H1 (cell line): ENCODE data around the gene SLC26A11. TPM values are rescaled to one million over a fixed set of nuclear protein-coding genes. Genes with fewer than 3 reads are reported as not detected.

Experiments
- CTCF ChIA-PET: fragments of 300-600 bp; sonication (Branson Sonifier 250); formaldehyde crosslinking; loops from one replicate; lab custom pipeline; 2021; ENCODE audit not compliant: partially characterized antibody; lab: Charles Lee
- POLR2A ChIA-PET: fragments of 300-600 bp; sonication (Branson Sonifier 250); formaldehyde crosslinking; loops from one replicate; lab custom pipeline; 2021; ENCODE audit warnings: inconsistent platforms; ENCODE audit not compliant: partially characterized antibody; lab: Charles Lee
- DNase-seq, 2 experiments: peaks; one replicate each; pipeline versions ENCODE4 v3.0.0 to v3.0.0-alpha.2; 2010 to 2022; ENCODE audit warnings: low spot score in 2 of 2, low read depth in 1 of 2, mixed read lengths in 1 of 2
- FAIRE-seq: peaks from 2 replicates; lab custom pipeline; 2011; peaks lifted over from hg19 to GRCh38; lab: Jason Lieb, UNC
- H2AFZ ChIP-seq: 2 replicates; pipeline ENCODE4 v1.8.1; 2012; ENCODE audit warnings: low read length, inconsistent platforms
- H2AK5ac ChIP-seq: 2 replicates; pipeline ENCODE4 v1.6.1; 2013; ENCODE audit warnings: low read depth, low read length
- H2BK120ac ChIP-seq: replicated peaks from 2 replicates; pipeline ENCODE3; 2013; ENCODE audit warnings: low read depth, low read length, inconsistent platforms
- H2BK12ac ChIP-seq: 2 replicates; pipeline ENCODE4 v1.6.1; 2013; ENCODE audit warnings: low read depth, low read length
- H2BK15ac ChIP-seq: 2 replicates; pipeline ENCODE4 v1.6.1; 2013; ENCODE audit warnings: low read length
- H2BK20ac ChIP-seq: 2 replicates; pipeline ENCODE4 v1.6.1; 2013; ENCODE audit warnings: low read length
- H2BK5ac ChIP-seq: 2 replicates; pipeline ENCODE4 v1.6.1; 2013; ENCODE audit warnings: low read depth, low read length
- H3K14ac ChIP-seq: 2 replicates; pipeline ENCODE4 v1.6.1; 2013; ENCODE audit warnings: inconsistent platforms; ENCODE audit not compliant: insufficient read length
- H3K18ac ChIP-seq: 2 replicates; pipeline ENCODE4 v1.6.1; 2013; ENCODE audit warnings: low read length; ENCODE audit errors: extremely low read depth
- H3K23ac ChIP-seq: 2 replicates; pipeline ENCODE4 v1.6.1; 2013; ENCODE audit warnings: inconsistent platforms; ENCODE audit not compliant: insufficient read length
- H3K23me2 ChIP-seq: 2 replicates; pipeline ENCODE4 v1.6.1; 2013; ENCODE audit warnings: low read depth, low read length
- H3K27ac ChIP-seq: 2 replicates; pipeline ENCODE4 v1.6.1; 2011; ENCODE audit warnings: low read depth, low read length, inconsistent platforms
- H3K27me3 ChIP-seq, 4 experiments: replicated peaks in 1 of 4; 1 replicate in 1 of 4; 2 replicates in 3 of 4; pipeline versions ENCODE4 v1.6.1 to v1.8.1; 2011 to 2013; ENCODE audit warnings: low read length in 3 of 4, mild to moderate bottlenecking in 3 of 4, inconsistent platforms in 2 of 4, mixed read lengths in 2 of 4, moderate library complexity in 1 of 4; ENCODE audit not compliant: control insufficient read depth in 3 of 4, insufficient read depth in 3 of 4; ENCODE audit errors: extremely low read depth in 1 of 4
- H3K36me3 ChIP-seq, 4 experiments: 2 replicates each; pipeline versions ENCODE4 v1.6.1 to v1.8.1; 2011 to 2013; ENCODE audit warnings: mild to moderate bottlenecking in 4 of 4, low read length in 3 of 4, moderate library complexity in 2 of 4, control low read depth in 1 of 4, inconsistent platforms in 1 of 4; ENCODE audit not compliant: insufficient read depth in 4 of 4, control insufficient read depth in 2 of 4
- H3K4ac ChIP-seq: replicated peaks from 2 replicates; pipeline ENCODE3; 2013; ENCODE audit warnings: low read length, low read depth, mixed read lengths, inconsistent platforms; ENCODE audit not compliant: insufficient read length
- H3K4me1 ChIP-seq, 4 experiments: replicated peaks in 1 of 4; 1 replicate in 1 of 4; 2 replicates in 3 of 4; pipeline versions ENCODE4 v1.6.1 to v1.8.1; 2011 to 2013; ENCODE audit warnings: low read length in 3 of 4, inconsistent platforms in 2 of 4, mixed read lengths in 1 of 4; ENCODE audit not compliant: insufficient read depth in 4 of 4, control insufficient read depth in 3 of 4
- H3K4me2 ChIP-seq, 2 experiments: 2 replicates each; pipeline versions ENCODE4 v1.6.1 to v1.8.1; 2011 to 2013; ENCODE audit warnings: low read depth in 2 of 2, low read length in 2 of 2, control low read depth in 1 of 2, inconsistent platforms in 1 of 2, mild to moderate bottlenecking in 1 of 2; ENCODE audit not compliant: insufficient read depth in 1 of 2
- H3K4me3 ChIP-seq, 4 experiments: fragments of 200-600, 300-600 bp in 1 of 4; sonication (generic), shearing (Covaris generic), sonication (Bioruptor Twin) in 1 of 4; 2 replicates each; pipeline versions ENCODE4 v1.5.1 to v1.8.1; 2011 to 2016; ENCODE audit warnings: low read length in 4 of 4, low read depth in 3 of 4, control low read depth in 2 of 4, inconsistent platforms in 2 of 4, mild to moderate bottlenecking in 2 of 4, mixed read lengths in 1 of 4, moderate library complexity in 1 of 4; ENCODE audit not compliant: insufficient read depth in 2 of 4; ENCODE audit errors: extremely low read depth in 1 of 4
- H3K56ac ChIP-seq: replicated peaks from 2 replicates; pipeline ENCODE3; 2013; ENCODE audit warnings: low read depth, mild to moderate bottlenecking, mixed read lengths, low read length, inconsistent platforms; ENCODE audit not compliant: insufficient read length
- H3K79me1 ChIP-seq: 2 replicates; pipeline ENCODE4 v1.6.1; 2013; ENCODE audit warnings: low read depth, low read length, control low read depth
- H3K79me2 ChIP-seq, 2 experiments: 2 replicates each; pipeline versions ENCODE4 v1.6.1 to v1.8.1; 2012 to 2013; ENCODE audit warnings: low read length in 2 of 2, mild to moderate bottlenecking in 2 of 2, inconsistent platforms in 1 of 2; ENCODE audit not compliant: insufficient read depth in 2 of 2, control insufficient read depth in 1 of 2
- H3K9ac ChIP-seq, 4 experiments: replicated peaks in 1 of 4; 1 replicate in 1 of 4; 2 replicates in 3 of 4; pipeline versions ENCODE4 v1.6.1 to v1.8.1; 2011 to 2013; ENCODE audit warnings: low read depth in 3 of 4, low read length in 3 of 4, control low read depth in 2 of 4, mild to moderate bottlenecking in 2 of 4, moderate library complexity in 2 of 4, inconsistent platforms in 1 of 4; ENCODE audit errors: extremely low read depth in 1 of 4
- H3K9me3 ChIP-seq, 2 experiments: 2 replicates each; pipeline versions ENCODE4 v1.6.1 to v1.8.1; 2012 to 2013; ENCODE audit warnings: mild to moderate bottlenecking in 2 of 2, moderate library complexity in 2 of 2, control low read depth in 1 of 2, inconsistent platforms in 1 of 2, low read depth in 1 of 2, low read length in 1 of 2, mixed read lengths in 1 of 2; ENCODE audit not compliant: insufficient read depth in 2 of 2
- H4K20me1 ChIP-seq, 2 experiments: replicated peaks in 1 of 2; 2 replicates each; pipeline versions ENCODE3 to v1.8.1; 2011 to 2013; ENCODE audit warnings: inconsistent platforms in 2 of 2, low read length in 2 of 2, mild to moderate bottlenecking in 1 of 2; ENCODE audit not compliant: insufficient read depth in 2 of 2, control insufficient read depth in 1 of 2
- H4K5ac ChIP-seq: 2 replicates; pipeline ENCODE4 v1.6.1; 2013; ENCODE audit warnings: low read length, low read depth, mixed read lengths, inconsistent platforms; ENCODE audit not compliant: insufficient read length
- H4K8ac ChIP-seq: 2 replicates; pipeline ENCODE4 v1.8.0; 2013; ENCODE audit warnings: mild to moderate bottlenecking, moderate library complexity, low read length, inconsistent platforms; ENCODE audit not compliant: insufficient read depth; ENCODE audit errors: extremely low read depth
- H4K91ac ChIP-seq: replicated peaks from 2 replicates; pipeline ENCODE3; 2013; ENCODE audit warnings: low read length, mixed read lengths, inconsistent platforms; ENCODE audit not compliant: insufficient read length
- SP4 ChIP-seq: IDR thresholded peaks from 2 replicates; pipeline ENCODE4 v1.6.1; 2012; ENCODE audit warnings: low read length, inconsistent platforms
- WGBS, 2 experiments: shearing (Covaris generic) in 1 of 2; methylation state at CpG; one replicate each; pipeline versions ENCODE4 v1.1.6 to v1.1.7; 2013 to 2015; ENCODE audit warnings: low lambda C conversion rate in 2 of 2, mixed read lengths in 2 of 2, inconsistent platforms in 1 of 2, low coverage in 1 of 2, missing lambda C conversion rate in 1 of 2; ENCODE audit not compliant: insufficient replicate concordance in 2 of 2, insufficient coverage in 1 of 2, insufficient read length in 1 of 2; ENCODE audit errors: extremely low coverage in 1 of 2, missing lambda C conversion rate in 1 of 2; 5-methylcytosine and 5-hydroxymethylcytosine counted together
- polyA plus RNA-seq, 7 experiments: library from polyadenylated mRNA; depleted of rRNA in 3 of 7; stranded (reverse) in 5 of 7; unstranded in 2 of 7; fragments of >200 nt in 5 of 7; fragments of 200-250 nt in 2 of 7; gene quantifications; 1 replicate in 5 of 7; 2 replicates in 1 of 7; 4 replicates in 1 of 7; pipeline versions ENCODE4 v1.2.1 to v1.2.3, GENCODE V29; 2011 to 2013; ENCODE audit warnings: missing spikeins in 2 of 7, mixed read lengths in 2 of 7
- total RNA-seq: library from RNA; stranded (reverse); fragmentation: NEBNext Ultra II Directional; extraction: Animal tissue kit (Norgen Biotek cat#: 25700); gene quantifications from 2 replicates; pipeline ENCODE4 v1.2.1, GENCODE V29; 2021

Gene SLC26A11
- total and polyA plus RNA-seq, 2 of the 8 experiments (the other 6 are each of a cell fraction or from before 2014, with no cell fraction given), result 15.5 to 25.9 TPM

- Histone ChIP-seq H3K4me3 (no peak overlapping the region), H3K36me3 (peaks cover 0 to 8% (median 0%) of the 10 kb centered on the region in 4 experiments; a peak in 3 of 8 replicates), H3K56ac (no peak overlapping the region), H4K5ac (no peak overlapping the region), H3K23ac (no peak overlapping the region), H4K91ac (no peak overlapping the region), H2AK5ac (no peak overlapping the region), H3K4me1 (peaks cover 0 to 3% (median under 1%) of the 10 kb centered on the region in 4 experiments; a peak in 3 of 7 replicates), H2BK120ac (no peak overlapping the region), H3K79me1 (peaks cover 6% of the 10 kb centered on the region; the same call in 1 of the 2 replicates), H3K4ac (no peak overlapping the region), H3K14ac (no peak overlapping the region), H3K4me2 (no peak overlapping the region), H3K18ac (no peak overlapping the region), H3K9ac (no peak overlapping the region), H4K20me1 (peaks cover 0 to 14% of the 10 kb centered on the region in 2 experiments), H2BK5ac (no peak overlapping the region), H4K8ac (no peak overlapping the region), H3K27me3 (no peaks in the 10 kb centered on the region), H2BK15ac (no peak overlapping the region), H3K79me2 (no peaks in the 10 kb centered on the region), H3K9me3 (no peaks in the 10 kb centered on the region), H2BK20ac (no peak overlapping the region), H3K27ac (no peak overlapping the region), H3K23me2 (peaks cover 8% of the 10 kb centered on the region; the same call in 1 of the 2 replicates), H2BK12ac (no peak overlapping the region), H2AFZ (no peak overlapping the region)
- 89% methylated on average over 15 of the region's 19 CpGs; no CpG with 5 or more reads in 1 of the 2 experiments for WGBS, 2 experiments
- ChIA-PET CTCF (interaction anchor here (0.7 to 3.6 kb wide), 8 partner anchors 12 to 87 kb away, joined by 3 to 23 read pairs (median 6); no protein-coding TSS in a partner anchor), POLR2A (interaction anchor here (0.7 to 3.3 kb wide), 7 partner anchors 9 to 74 kb away, joined by 3 to 13 read pairs (median 4); no protein-coding TSS in a partner anchor)
- no peak for DNase-seq
- TF ChIP-seq SP4, result no peak
- no peak for FAIRE-seq
These were observed 63.1 kb downstream of the SLC26A11 start for GRCh38 chr17:80283116-80283852.
